Adrenal gland (tissue), 12 donors: Measurements from ENCODE around the gene UBXN1. TPM values are rescaled to one million over a fixed set of nuclear protein-coding genes. Genes with fewer than 3 reads are reported as not detected.

Experiments
- DNase-seq, 7 donors: peaks; one replicate each; pipeline ENCODE4 v3.0.0-alpha.2; 2019 to 2020
- H3K27ac ChIP-seq, 5 donors: fragments of 200-600 bp; sonication (generic) in 4 of 5; 1 replicate in 3 of 5; 2 replicates in 2 of 5; pipeline versions ENCODE4 v1.5.1 to v1.8.0; 2016 to 2020; ENCODE audit warnings: mild to moderate bottlenecking in 1 of 5
- H3K27me3 ChIP-seq: fragments of 200-600 bp; 2 replicates; pipeline ENCODE4 v1.8.0; 2021
- H3K36me3 ChIP-seq, 2 donors: fragments of 200-600 bp; replicated peaks in 1 of 2; 1 replicate in 1 of 2; 2 replicates in 1 of 2; pipeline versions ENCODE4 v1.5.1 to v1.8.0; 2018 to 2022
- H3K4me1 ChIP-seq, 2 donors: fragments of 200-600 bp; replicated peaks in 1 of 2; 1 replicate in 1 of 2; 2 replicates in 1 of 2; pipeline versions ENCODE4 v1.5.1 to v1.8.0; 2018 to 2021
- H3K4me3 ChIP-seq, 4 donors: fragments of 200-600 bp; sonication (generic) in 3 of 4; one replicate each; pipeline ENCODE4 v1.5.1; 2016 to 2018
- H3K9me3 ChIP-seq, 3 donors: fragments of 200-600 bp; sonication (generic) in 1 of 3; replicated peaks in 1 of 3; 1 replicate in 2 of 3; 2 replicates in 1 of 3; pipeline versions ENCODE4 v1.5.1 to v1.8.0; 2016 to 2021
- POLR2A ChIP-seq, 2 donors: fragments of 450-650 bp; IDR thresholded peaks; one replicate each; pipeline ENCODE4 v1.6.1; 2017; ENCODE audit warnings: antibody characterized with exemption in 2 of 2, mild to moderate bottlenecking in 2 of 2, moderate library complexity in 1 of 2
- WGBS, 4 donors: extraction: QIAGEN DNeasy Blood & Tissue Kit in 2 of 4; methylation state at CpG; one replicate each; pipeline versions ENCODE4 v1.1.5 to v1.1.7; 2013 to 2017; 5-methylcytosine and 5-hydroxymethylcytosine counted together
- intact Hi-C, 2 donors: fragments of 100-400 bp; cut with DNase I; formaldehyde crosslinking; loops; one replicate each; pipeline versions ENCODE4 v1.14.1 to v1.15.0; 2022 to 2023
- polyA plus RNA-seq, 3 donors: library from polyadenylated mRNA; stranded (reverse); fragments of 200-250 nt in 2 of 3; fragments of 350-450 nt in 1 of 3; fragmentation: Illumina TruSeq in 1 of 3; extraction: RNeasy Lipid Tissue Mini Kit (QIAGEN cat#74804) in 1 of 3; gene quantifications; one replicate each; pipeline ENCODE4 v1.2.3, GENCODE V29; 2013 to 2014
- total RNA-seq, 9 donors: library from RNA; depleted of rRNA in 4 of 9; stranded (reverse); fragments of >200 nt in 4 of 9; fragments of 120-200 nt in 1 of 9; fragmentation: NEBNext Ultra II Directional in 1 of 9; extraction: Animal tissue kit (Norgen Biotek cat#: 25700) in 1 of 9; gene quantifications; one replicate each; pipeline versions ENCODE4 v1.1.0 to v1.2.4, GENCODE V29; 2013 to 2023
- TF ChIP-seq, protein P1 (sequence below), 6 experiments: fragments of 450-650 bp in 4 of 6; fragments of 200-600 bp in 2 of 6; sonication (generic) in 1 of 6; IDR thresholded peaks; 1 replicate in 5 of 6; 2 replicates in 1 of 6; pipeline versions ENCODE4 v1.5.1 to v1.8.0; 2016 to 2021; ENCODE audit warnings: antibody characterized with exemption in 6 of 6, mild to moderate bottlenecking in 2 of 6, moderate library complexity in 1 of 6
- donor health status: healthy with polysubstance abuse.
- donor health status: Bipolar disorder and iron deficiency.
- donor health status: DM: yes; HTN: yes; CAD: no.
- donor health status: DM: no; HTN: no; CAD: no.
- donor health status: DM: no; HTN: no; CAD: no.
- donor health status: DM: yes; HTN: yes; CAD: no.

Gene UBXN1
- total and polyA plus RNA-seq, 12 donors = 81.3 to 308 (median 153) TPM

DNA sequence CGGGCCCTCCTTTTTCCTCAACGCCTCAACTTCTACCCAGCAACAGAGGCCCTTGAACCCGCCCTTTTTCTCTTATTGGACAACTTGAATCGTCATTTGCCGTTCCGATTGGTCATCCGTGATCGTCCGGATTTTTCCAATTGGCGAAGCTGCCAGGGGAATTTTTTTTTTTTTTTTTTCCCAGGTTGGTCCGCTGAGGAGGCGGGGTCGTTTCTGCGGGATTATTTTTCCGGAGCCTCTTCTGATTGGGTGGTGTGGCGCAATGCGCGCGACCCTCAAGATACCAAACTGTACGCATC, 48.9 kb upstream of the UBXN1 start:
- Histone ChIP-seq H3K36me3 (peaks cover 0 to 21% of the 10 kb centered on the region in 2 donors), H3K27ac (peak overlapping the region; percentile 95 to 100 (median 96)), H3K27me3 (no peaks in the 10 kb centered on the region), H3K4me1 (peaks cover 22 to 48% of the 10 kb centered on the region in 2 donors), H3K9me3 (no peaks in the 10 kb centered on the region), H3K4me3 (peak overlapping the region in 3 of 4 donors; percentile 20 to 79 (median 77))
- 0 to 2% (median 0%) methylated on average over 20 of the region's 20 CpGs for WGBS, 4 donors
- intact Hi-C loops = no loop called here
- peak; percentile 87 to 97 (median 94) for DNase-seq
- TF ChIP-seq POLR2A (IDR thresholded peaks at IDR 0.05) = no peak
- TF ChIP-seq, protein P1, sequence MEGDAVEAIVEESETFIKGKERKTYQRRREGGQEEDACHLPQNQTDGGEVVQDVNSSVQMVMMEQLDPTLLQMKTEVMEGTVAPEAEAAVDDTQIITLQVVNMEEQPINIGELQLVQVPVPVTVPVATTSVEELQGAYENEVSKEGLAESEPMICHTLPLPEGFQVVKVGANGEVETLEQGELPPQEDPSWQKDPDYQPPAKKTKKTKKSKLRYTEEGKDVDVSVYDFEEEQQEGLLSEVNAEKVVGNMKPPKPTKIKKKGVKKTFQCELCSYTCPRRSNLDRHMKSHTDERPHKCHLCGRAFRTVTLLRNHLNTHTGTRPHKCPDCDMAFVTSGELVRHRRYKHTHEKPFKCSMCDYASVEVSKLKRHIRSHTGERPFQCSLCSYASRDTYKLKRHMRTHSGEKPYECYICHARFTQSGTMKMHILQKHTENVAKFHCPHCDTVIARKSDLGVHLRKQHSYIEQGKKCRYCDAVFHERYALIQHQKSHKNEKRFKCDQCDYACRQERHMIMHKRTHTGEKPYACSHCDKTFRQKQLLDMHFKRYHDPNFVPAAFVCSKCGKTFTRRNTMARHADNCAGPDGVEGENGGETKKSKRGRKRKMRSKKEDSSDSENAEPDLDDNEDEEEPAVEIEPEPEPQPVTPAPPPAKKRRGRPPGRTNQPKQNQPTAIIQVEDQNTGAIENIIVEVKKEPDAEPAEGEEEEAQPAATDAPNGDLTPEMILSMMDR (IDR thresholded peaks at IDR 0.05) = no peak

GRCh38 chr11:62727165-62727871, 48.4 kb upstream of the UBXN1 start, which contains the start of gene HNRNPUL2:
Gene HNRNPUL2 (minus strand): TSS chr11:62727457. CDS start chr11:62727156, 301 bp downstream.
- H3K27me3 ChIP-seq = no peaks in the 10 kb centered on the region
- peaks cover 22 to 47% of the 10 kb centered on the region in 2 donors for H3K4me1 ChIP-seq
- WGBS, 4 donors = 0 to 1% (median 0%) methylated on average over 15 to 72 of the region's 72 CpGs
- no peaks in the 10 kb centered on the region for H3K9me3 ChIP-seq
- DNase-seq = peak; percentile 97 to 99 (median 98)
- intact Hi-C loops = no loop called here
- H3K36me3 ChIP-seq = peaks cover 0 to 26% of the 10 kb centered on the region in 2 donors
- peak within 1 kb of the TSS; percentile 95 to 100 (median 96) for H3K27ac ChIP-seq
- H3K4me3 ChIP-seq = peak within 1 kb of the TSS; percentile 35 to 79 (median 60)
- TF ChIP-seq, protein P1 (IDR thresholded peaks at IDR 0.05) = peak in 1 of 6 experiments; percentile 3
- TF ChIP-seq POLR2A (IDR thresholded peaks at IDR 0.05) = peak; percentile 83 to 95

DNA sequence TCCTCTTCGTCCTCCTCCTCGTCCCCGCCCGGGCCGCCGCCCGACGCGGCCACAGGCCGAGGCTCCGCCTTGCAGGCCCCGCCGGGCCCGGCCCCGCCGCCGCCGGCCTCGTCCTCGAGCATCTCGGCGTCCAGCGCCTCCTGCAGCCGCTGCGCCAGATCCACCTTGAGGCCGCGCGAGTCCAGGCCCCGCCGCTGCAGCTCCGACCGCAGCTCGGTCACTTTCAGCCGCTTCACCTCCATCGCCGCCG, 48.0 kb upstream of the UBXN1 start:
- no peak for DNase-seq
- Histone ChIP-seq H3K36me3 (peaks cover 0 to 31% of the 10 kb centered on the region in 2 donors), H3K27ac (peak overlapping the region; percentile 95 to 100 (median 96)), H3K27me3 (no peaks in the 10 kb centered on the region), H3K9me3 (no peaks in the 10 kb centered on the region), H3K4me1 (peaks cover 22 to 47% of the 10 kb centered on the region in 2 donors), H3K4me3 (peak overlapping the region; percentile 0 to 79 (median 60))
- 0% methylated on average over 3 to 37 of the region's 37 CpGs; no CpG with 5 or more reads in 1 of the 4 donors for WGBS, 4 donors
- intact Hi-C loops = no loop called here
- TF ChIP-seq, protein P1 (IDR thresholded peaks at IDR 0.05) = no peak
- no peak for TF ChIP-seq POLR2A (IDR thresholded peaks at IDR 0.05)

DNA sequence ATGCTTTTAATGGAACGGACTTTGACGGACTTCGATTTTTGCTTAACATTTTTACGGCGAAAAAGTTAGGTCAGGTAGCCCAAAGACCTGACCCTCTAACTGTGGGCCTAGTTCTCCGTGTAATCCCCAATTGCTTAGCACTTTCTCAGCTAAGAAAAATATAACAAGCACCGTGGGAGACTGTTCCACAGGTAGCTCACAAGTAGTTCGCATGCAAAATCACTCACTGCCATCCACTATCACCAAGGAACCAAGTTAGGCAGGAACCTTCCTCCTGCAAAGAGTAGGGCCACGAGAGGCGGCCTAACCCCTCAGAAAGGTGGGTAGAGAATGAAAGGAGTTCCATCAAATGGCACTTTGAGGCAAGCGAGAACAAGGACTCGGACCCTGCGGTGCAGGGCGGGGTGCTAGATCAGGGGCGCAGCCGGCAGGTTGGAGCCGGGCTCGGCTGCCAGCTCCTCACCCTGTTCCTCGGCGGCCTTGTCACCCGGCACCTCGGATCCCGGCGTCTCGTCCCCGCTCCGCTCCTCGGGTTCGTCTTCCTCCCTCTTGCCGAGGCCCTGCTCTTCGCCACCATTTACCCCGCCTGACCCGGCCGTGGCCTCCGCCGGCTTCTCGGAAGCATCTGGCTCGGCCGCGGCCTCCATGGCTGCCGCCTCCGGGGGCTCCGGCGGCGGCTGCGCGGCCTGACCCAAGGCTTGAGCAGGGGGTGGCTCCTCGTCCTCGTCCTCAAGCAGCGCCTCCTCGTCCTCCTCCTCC, 47.5 kb upstream of the UBXN1 start:
- 0% methylated on average over 8 to 51 of the region's 51 CpGs for WGBS, 4 donors
- no peaks in the 10 kb centered on the region for H3K27me3 ChIP-seq
- H3K9me3 ChIP-seq = no peaks in the 10 kb centered on the region
- DNase-seq = peak in 2 of 7 donors; percentile 20 to 40
- H3K27ac ChIP-seq = peak overlapping the region; percentile 95 to 100 (median 96)
- intact Hi-C loops = no loop called here
- peaks cover 0 to 33% of the 10 kb centered on the region in 2 donors for H3K36me3 ChIP-seq
- H3K4me3 ChIP-seq = peak overlapping the region; percentile 7 to 79 (median 56)
- TF ChIP-seq POLR2A (IDR thresholded peaks at IDR 0.05) = no peak
- TF ChIP-seq, protein P1 (IDR thresholded peaks at IDR 0.05) = no peak
- H3K4me1 ChIP-seq = peaks cover 22 to 47% of the 10 kb centered on the region in 2 donors
